Activated CD8-positive, alpha-beta T cell treated with anti-CD3 and anti-CD28 coated beads for 36 hours (primary cell): ENCODE results near the gene PLA2G2A. TPM values are rescaled to one million over a fixed set of nuclear protein-coding genes. Genes with fewer than 3 reads are reported as not detected.

ENCODE experiments used
- ATAC-seq: fragments of 200-7000 bp; cut with Tn5 transposase; one replicate; pipeline ENCODE4 v1.10.0; 2021; ENCODE audit warnings: mild to moderate bottlenecking, moderate library complexity
- CTCF ChIA-PET: fragments of 350-600 bp; sonication (Branson Sonifier 250); formaldehyde crosslinking; loops from one replicate; lab custom pipeline; 2021; ENCODE audit warnings: antibody characterized with exemption; lab: Charles Lee
- POLR2A ChIA-PET: fragments of 350-600 bp; sonication (Branson Sonifier 250); formaldehyde crosslinking; loops from one replicate; lab custom pipeline; 2021; ENCODE audit warnings: antibody characterized with exemption; lab: Charles Lee
- DNase-seq: peaks from one replicate; pipeline ENCODE4 v3.0.0-alpha.2; 2020
- H3K27ac Mint-ChIP-seq: one replicate; pipeline ENCODE4 v1.8.0; 2021; ENCODE audit warnings: mild to moderate bottlenecking, mixed read lengths
- H3K27me3 Mint-ChIP-seq: one replicate; pipeline ENCODE4 v1.8.0; 2021; ENCODE audit warnings: mixed read lengths
- H3K36me3 Mint-ChIP-seq: one replicate; pipeline ENCODE4 v1.8.0; 2021; ENCODE audit warnings: low read depth, mixed read lengths
- H3K4me1 Mint-ChIP-seq: one replicate; pipeline ENCODE4 v1.8.0; 2021; ENCODE audit warnings: low read depth, mixed read lengths
- H3K4me3 Mint-ChIP-seq: one replicate; pipeline ENCODE4 v1.8.0; 2021; ENCODE audit warnings: mild to moderate bottlenecking, moderate library complexity, mixed read lengths
- H3K9me3 Mint-ChIP-seq: one replicate; pipeline ENCODE4 v1.8.0; 2021; ENCODE audit warnings: mixed read lengths
- intact Hi-C: fragments of 100-400 bp; cut with micrococcal nuclease; formaldehyde crosslinking; loops from one replicate; pipeline ENCODE4 v1.10.0; 2022
- total RNA-seq, 2 experiments: library from RNA; stranded (reverse); gene quantifications; one replicate each; pipeline ENCODE4 v1.2.3, GENCODE V29; 2021
- TF ChIP-seq, protein P1 (sequence below): fragments of 200-600 bp; IDR thresholded peaks from one replicate; pipeline ENCODE4 v1.8.0; 2022; ENCODE audit warnings: antibody characterized with exemption, mild to moderate bottlenecking

Gene PLA2G2A
- total RNA-seq, 2 experiments from 2014 or later: not detected

DNA sequence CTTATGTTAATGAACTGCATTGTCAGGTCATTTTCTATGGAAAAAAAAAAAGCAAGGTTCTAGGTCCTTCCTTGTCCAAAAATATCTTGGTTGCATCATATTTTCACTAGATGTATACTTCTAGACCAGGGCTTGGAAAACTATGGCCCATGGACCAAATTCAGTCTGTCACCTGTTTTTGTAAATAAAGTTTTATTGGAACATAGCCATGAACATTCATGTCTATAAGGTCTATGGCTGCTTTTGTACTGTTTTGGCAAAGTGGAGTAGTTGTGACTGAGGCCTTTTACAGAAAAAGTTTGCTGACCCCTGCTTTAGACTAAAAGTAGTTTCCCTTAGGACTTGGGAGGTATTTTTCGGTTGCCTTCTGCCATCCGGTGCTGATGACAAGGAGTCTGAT lies 36.8 kb downstream of the PLA2G2A start:
- H3K9me3 Mint-ChIP-seq: no peaks in the 10 kb centered on the region
- ChIA-PET POLR2A (no interaction called here), CTCF (no interaction called here)
- no peak overlapping the region for H3K4me3 Mint-ChIP-seq
- no peaks in the 10 kb centered on the region for H3K36me3 Mint-ChIP-seq
- DNase-seq: no peak
- intact Hi-C loops: no loop called here
- no peak overlapping the region for H3K27ac Mint-ChIP-seq
- H3K4me1 Mint-ChIP-seq: no peaks in the 10 kb centered on the region
- ATAC-seq: no peak
- TF ChIP-seq, protein P1, sequence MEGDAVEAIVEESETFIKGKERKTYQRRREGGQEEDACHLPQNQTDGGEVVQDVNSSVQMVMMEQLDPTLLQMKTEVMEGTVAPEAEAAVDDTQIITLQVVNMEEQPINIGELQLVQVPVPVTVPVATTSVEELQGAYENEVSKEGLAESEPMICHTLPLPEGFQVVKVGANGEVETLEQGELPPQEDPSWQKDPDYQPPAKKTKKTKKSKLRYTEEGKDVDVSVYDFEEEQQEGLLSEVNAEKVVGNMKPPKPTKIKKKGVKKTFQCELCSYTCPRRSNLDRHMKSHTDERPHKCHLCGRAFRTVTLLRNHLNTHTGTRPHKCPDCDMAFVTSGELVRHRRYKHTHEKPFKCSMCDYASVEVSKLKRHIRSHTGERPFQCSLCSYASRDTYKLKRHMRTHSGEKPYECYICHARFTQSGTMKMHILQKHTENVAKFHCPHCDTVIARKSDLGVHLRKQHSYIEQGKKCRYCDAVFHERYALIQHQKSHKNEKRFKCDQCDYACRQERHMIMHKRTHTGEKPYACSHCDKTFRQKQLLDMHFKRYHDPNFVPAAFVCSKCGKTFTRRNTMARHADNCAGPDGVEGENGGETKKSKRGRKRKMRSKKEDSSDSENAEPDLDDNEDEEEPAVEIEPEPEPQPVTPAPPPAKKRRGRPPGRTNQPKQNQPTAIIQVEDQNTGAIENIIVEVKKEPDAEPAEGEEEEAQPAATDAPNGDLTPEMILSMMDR: no peak
- H3K27me3 Mint-ChIP-seq: peaks cover 13% of the 10 kb centered on the region

DNA sequence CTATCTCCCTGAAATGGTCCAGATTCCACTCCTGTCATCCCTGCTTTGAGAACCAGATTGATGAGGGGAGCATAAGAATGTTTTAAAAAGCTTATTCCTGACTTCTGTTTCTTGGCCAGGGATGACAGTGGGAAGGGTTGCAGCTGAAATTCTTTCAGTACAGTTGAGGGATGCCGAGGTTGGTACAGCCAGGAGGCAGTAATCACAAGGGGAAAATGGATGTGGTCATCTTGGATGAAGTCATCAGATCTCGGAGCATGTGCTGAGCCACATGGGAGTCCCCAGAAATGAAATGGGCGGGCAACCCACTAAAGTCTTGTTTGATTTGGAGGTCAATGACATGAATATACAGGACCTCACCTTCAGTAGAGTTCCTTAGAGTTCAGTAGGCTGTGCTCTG lies 37.3 kb downstream of the PLA2G2A start:
- Mint-ChIP-seq H3K27me3 (peaks cover 13% of the 10 kb centered on the region), H3K27ac (no peak overlapping the region), H3K36me3 (no peaks in the 10 kb centered on the region), H3K9me3 (no peaks in the 10 kb centered on the region), H3K4me1 (no peaks in the 10 kb centered on the region), H3K4me3 (no peak overlapping the region)
- ATAC-seq (no peak), DNase-seq (no peak)
- intact Hi-C loops: no loop called here
- CTCF ChIA-PET: no interaction called here
- TF ChIP-seq, protein P1: no peak
- POLR2A ChIA-PET: no interaction called here

DNA sequence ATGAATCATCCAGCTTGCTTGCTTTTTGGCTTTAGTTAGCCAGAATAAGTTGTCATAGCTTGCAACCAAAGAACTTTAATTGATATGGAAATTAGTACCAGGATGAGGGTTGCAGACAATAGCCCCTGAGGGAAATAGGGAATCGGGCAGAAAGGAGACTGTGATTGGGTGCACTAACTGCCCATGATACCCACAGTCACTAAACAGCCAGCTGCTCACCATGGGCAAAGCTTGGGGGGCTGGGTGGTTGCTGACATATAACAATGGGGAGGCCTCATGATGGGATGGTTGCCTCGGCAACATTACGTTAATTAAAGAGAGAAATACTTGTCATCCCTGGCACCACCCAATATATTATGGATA lies 38.2 kb downstream of the PLA2G2A start:
- H3K9me3 Mint-ChIP-seq: no peaks in the 10 kb centered on the region
- no peak for ATAC-seq
- intact Hi-C loops: no loop called here
- ChIA-PET POLR2A (no interaction called here), CTCF (no interaction called here)
- peaks cover 6% of the 10 kb centered on the region for H3K27me3 Mint-ChIP-seq
- H3K36me3 Mint-ChIP-seq: no peaks in the 10 kb centered on the region
- DNase-seq: no peak
- no peak overlapping the region for H3K4me3 Mint-ChIP-seq
- no peaks in the 10 kb centered on the region for H3K4me1 Mint-ChIP-seq
- TF ChIP-seq, protein P1: no peak
- H3K27ac Mint-ChIP-seq: no peak overlapping the region

DNA sequence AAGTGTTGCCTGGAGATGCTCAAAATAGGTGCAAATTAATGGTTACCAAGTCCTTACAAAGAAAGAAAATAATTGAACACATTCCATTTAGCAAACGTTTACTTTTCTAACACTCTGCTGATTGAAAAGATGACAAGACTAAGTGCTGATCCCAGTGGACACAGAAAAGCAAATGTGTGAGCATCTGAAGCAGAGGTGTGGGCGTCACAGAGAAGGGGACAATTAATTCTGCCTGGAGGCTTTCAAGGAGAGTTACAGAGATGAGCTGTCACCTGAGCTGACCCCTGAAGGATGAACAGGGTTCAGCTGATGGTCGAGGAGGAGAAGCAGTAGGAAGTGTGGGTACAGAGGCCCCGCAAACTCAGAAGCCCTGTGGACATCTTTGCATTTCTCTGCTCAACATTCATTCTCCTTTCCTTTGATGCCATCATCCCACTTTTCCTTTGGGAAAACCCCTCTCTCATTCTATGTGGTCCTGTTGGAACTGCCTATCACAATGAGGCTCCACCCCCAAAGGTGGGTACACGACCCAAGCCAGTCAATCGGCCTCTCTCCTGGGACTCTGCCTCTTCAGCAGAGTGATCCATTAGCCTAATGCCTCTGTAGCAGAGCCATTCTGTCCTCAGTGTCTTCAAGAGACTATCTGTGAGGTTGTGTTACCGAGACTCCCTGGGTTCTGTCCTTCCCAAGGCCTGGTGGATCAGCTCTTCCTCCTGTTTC lies 38.8 kb downstream of the PLA2G2A start:
- ChIA-PET POLR2A (no interaction called here), CTCF (no interaction called here)
- intact Hi-C loops: no loop called here
- H3K4me3 Mint-ChIP-seq: no peak overlapping the region
- ATAC-seq (no peak), DNase-seq (no peak)
- H3K4me1 Mint-ChIP-seq: no peaks in the 10 kb centered on the region
- TF ChIP-seq, protein P1: no peak
- H3K27me3 Mint-ChIP-seq: peaks cover 5% of the 10 kb centered on the region
- H3K36me3 Mint-ChIP-seq: no peaks in the 10 kb centered on the region
- H3K9me3 Mint-ChIP-seq: no peaks in the 10 kb centered on the region
- no peak overlapping the region for H3K27ac Mint-ChIP-seq

DNA sequence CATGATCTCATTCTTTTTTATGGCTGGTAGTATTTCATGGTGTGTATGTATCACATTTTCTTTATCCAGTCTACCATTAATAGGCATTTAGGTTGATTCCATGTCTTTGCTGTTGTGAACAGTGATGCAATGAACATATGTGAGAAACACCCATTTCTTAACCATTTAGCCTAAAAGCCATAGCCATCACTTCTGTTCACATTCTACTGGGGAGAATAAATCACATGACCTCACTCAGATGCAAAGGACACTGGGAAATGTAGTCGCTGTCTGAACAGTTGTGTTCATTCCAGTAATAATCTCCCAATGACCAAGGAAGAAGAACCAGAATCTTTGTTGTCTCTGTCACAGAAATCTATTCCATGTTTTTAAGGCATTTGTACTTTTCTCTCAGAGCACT lies 40.9 kb downstream of the PLA2G2A start:
- H3K36me3 Mint-ChIP-seq: no peaks in the 10 kb centered on the region
- ChIA-PET CTCF (no interaction called here), POLR2A (no interaction called here)
- DNase-seq (no peak), ATAC-seq (no peak)
- TF ChIP-seq, protein P1: no peak
- intact Hi-C loops: no loop called here
- no peak overlapping the region for H3K27ac Mint-ChIP-seq
- H3K4me1 Mint-ChIP-seq: no peaks in the 10 kb centered on the region
- peaks cover 2% of the 10 kb centered on the region for H3K27me3 Mint-ChIP-seq
- H3K9me3 Mint-ChIP-seq: no peaks in the 10 kb centered on the region
- H3K4me3 Mint-ChIP-seq: no peak overlapping the region
